GM12875 (cell line): Measurements from ENCODE around the gene PPM1J.
A peak's percentile ranks its signal among the peaks of the same experiment; 100 is the strongest.

Source experiments
- H3K4me3 ChIP-seq: one replicate; pipeline ENCODE4 v1.5.1; 2011; ENCODE audit warnings: low read depth, low read length, control low read depth
- TF ChIP-seq, protein P1 (sequence below): IDR thresholded peaks from 2 replicates; pipeline ENCODE4 v1.5.1; 2011; ENCODE audit warnings: low read depth, mild to moderate bottlenecking, control low read depth, inconsistent platforms, low read length, moderate library complexity, borderline replicate concordance; ENCODE audit not compliant: insufficient read depth

PPM1J gene

DNA sequence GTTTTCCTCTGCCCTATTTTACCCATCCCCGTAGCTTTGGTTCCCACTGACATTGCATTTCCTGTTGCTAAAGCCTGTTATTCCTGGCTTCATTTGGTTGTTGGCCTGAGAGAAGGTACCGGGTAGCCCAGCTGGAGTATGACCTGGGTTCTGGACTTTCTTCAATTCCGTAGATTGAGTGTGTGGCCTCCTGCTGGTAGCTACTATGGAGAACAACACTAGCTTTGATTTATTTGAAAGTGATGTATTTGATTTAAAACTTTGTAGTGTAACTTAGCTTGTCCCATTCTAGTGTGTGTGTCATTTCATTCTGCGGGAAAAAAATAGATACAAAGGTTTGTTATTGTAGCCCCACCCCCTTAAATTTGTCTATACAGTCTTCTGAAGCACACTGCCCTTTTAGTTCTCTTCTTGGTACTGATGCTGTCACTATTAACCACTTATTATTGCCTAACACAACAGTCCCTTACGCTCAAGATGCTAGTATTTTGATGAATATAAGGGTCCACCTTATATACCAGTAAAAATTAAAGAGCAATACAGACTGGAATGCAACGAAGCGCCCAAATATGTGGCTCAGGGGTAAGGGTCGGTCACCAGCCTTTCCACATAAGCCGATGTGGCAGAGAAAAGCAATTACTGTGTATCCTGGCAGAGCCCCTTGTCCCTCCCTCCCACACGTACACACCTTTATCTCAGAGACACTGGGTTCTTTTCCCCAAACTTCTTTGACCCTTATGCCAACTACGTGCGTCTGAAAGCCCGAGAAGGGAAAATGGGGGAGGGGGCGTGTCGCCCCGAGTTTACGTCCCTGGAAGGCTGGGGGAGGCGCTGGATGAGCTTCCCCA is 41.3 kb downstream of the PPM1J start:
- TF ChIP-seq, protein P1, sequence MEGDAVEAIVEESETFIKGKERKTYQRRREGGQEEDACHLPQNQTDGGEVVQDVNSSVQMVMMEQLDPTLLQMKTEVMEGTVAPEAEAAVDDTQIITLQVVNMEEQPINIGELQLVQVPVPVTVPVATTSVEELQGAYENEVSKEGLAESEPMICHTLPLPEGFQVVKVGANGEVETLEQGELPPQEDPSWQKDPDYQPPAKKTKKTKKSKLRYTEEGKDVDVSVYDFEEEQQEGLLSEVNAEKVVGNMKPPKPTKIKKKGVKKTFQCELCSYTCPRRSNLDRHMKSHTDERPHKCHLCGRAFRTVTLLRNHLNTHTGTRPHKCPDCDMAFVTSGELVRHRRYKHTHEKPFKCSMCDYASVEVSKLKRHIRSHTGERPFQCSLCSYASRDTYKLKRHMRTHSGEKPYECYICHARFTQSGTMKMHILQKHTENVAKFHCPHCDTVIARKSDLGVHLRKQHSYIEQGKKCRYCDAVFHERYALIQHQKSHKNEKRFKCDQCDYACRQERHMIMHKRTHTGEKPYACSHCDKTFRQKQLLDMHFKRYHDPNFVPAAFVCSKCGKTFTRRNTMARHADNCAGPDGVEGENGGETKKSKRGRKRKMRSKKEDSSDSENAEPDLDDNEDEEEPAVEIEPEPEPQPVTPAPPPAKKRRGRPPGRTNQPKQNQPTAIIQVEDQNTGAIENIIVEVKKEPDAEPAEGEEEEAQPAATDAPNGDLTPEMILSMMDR, result peak; percentile 24; the same call in 1 of the 2 replicates

DNA sequence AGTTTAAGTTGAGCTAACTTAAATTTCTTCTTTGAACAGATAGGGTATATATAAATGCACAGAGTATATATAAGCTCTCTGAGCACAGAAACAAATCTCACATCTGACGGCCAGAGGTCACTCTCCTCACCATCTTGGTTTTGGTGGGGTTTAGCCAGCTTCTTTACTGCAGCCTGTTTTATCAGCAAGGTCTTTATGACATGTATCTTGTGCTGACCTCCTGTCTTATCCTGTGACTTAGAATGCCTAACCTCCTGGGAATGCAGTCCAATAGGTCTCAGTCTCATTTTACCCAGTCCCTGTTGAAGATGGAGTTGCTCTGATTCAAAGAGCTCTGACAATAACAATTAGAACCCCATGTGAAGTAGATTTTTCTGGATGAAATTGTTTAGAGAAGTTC is 42.3 kb downstream of the PPM1J start:
- TF ChIP-seq, protein P1, result no peak
- H3K4me3 ChIP-seq, result no peak overlapping the region

More for the DNA sequence above, 41.3 kb downstream of the PPM1J start:
- H3K4me3 ChIP-seq, result peak overlapping the region; percentile 91

DNA sequence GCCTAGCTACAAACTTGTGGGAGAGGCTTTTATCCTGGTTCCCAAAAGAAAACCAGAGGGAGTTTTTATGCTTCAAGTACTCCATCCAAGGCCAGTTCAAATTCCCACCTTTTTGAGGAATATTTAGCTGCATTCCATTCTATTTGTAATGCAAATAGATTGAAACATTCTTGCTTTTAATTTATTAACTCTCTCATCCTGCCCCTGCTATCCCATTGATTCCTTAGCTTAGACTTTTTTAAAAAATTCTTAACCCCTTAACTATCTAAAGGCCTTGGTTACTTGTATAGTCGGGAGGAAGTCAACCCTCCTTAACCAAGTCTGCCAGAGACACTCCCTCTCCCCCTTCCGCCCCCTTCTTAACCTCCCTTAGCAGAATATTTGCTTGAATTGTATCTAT is 43.1 kb downstream of the PPM1J start:
- H3K4me3 ChIP-seq, result no peak overlapping the region
- TF ChIP-seq, protein P1, result no peak

DNA sequence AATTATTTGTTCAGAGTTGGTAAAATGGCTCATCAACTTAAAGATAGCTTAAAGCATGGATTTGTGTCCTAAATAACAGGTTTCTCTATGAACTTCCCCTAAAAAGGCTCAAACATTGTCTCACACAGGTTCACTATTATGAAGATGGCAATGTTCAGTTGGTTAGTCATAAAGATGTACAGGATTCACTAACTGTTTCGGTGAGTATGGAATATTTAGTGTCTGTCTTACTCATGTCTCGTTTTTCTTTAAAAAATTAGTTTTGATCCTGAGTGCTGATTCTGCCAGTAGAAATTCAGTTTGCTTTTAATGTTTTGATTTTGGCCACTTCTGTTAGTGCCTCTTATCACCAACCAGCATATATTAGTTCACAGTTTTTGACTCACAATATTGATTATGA is 48.2 kb downstream of the PPM1J start:
- TF ChIP-seq, protein P1, result no peak
- H3K4me3 ChIP-seq, result no peak overlapping the region

DNA sequence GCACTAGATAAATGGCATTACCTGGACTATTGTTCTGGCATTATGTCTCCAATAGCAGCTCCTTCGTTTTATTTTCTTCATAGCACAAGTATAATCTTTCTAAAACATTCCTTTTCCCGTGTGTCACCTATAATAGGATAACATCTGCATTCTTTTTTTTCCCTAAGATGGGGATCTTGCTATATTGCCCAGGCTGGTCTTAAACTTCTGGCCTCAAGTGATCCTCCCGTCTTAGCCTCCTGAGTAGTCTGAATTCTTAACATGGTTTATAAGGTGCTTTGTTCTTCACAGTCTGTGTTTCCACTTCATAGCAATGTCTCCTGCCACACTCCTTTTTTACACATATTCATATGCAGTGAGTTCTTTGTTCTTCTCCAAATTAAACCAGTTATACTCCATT is 49.3 kb downstream of the PPM1J start:
- H3K4me3 ChIP-seq, result no peak overlapping the region
- TF ChIP-seq, protein P1, result no peak
